CD4-positive, alpha-beta T cell treated with Interleukin-15 for 4 hours (primary cell): ENCODE measurements around the gene OPCML.

ENCODE experiments used
- DNase-seq: peaks from one replicate; pipeline ENCODE4 v3.0.0-alpha.2; 2020; ENCODE audit warnings: low spot score

OPCML gene

DNA sequence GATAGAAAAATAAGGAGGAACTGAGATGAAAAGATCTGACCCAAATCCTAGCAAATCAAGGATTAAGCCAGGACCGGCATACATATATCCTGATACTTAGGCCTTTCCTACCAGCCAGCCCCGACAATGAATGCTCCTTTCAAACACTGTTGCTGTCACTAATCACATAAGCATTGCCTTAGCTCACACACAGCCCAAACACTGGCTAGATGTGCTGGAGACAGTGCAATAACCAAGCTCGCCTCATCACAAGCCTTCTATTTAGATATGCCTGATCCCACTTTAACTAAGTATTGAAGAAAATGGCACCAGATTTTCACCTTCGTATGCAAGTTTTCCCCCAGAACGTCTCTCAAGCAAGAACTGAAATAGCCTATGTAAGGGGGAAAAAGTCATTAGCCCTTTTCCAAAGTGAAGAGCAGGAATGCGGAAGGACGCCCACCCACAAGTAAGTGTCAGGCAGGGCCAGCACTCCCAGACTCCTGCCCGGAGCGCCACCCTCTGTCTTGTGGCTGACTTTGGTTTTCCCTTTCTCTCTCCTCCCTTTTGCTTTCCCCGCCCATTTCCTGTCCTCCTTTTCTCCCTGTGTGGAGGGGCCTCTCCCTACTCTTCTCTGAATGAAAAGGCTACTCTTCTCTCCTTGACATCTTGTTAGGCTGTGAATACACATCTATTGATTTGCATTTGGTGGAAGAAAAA is 8.9 kb upstream of the OPCML start:
- no peak for DNase-seq

- no peak for DNase-seq
These were observed 3.9 kb upstream of the OPCML start for GRCh38 chr11:133536198-133536597.

GRCh38 chr11:133533205-133533604 is 904 bp upstream of the OPCML start:
- DNase-seq: no peak

- DNase-seq: no peak
These were observed 843 bp downstream of the OPCML start for GRCh38 chr11:133531458-133531857.

DNA sequence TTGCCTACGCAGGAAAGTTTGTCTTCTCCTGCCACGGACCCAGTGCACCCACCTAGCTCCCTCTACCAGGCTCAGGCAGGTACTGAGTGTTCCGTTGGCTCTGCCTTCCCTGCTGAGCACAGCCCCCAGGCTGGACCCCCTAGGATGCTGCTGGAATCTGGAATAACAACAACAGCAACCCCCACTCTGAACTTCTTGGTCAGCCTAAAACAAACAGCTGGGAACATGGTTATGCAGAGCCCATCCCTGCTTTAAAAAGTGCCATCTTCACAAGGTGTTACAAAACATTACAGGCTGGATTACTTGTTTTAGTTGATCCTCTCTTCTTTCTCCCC is 1.8 kb downstream of the OPCML start:
- DNase-seq: no peak

DNA sequence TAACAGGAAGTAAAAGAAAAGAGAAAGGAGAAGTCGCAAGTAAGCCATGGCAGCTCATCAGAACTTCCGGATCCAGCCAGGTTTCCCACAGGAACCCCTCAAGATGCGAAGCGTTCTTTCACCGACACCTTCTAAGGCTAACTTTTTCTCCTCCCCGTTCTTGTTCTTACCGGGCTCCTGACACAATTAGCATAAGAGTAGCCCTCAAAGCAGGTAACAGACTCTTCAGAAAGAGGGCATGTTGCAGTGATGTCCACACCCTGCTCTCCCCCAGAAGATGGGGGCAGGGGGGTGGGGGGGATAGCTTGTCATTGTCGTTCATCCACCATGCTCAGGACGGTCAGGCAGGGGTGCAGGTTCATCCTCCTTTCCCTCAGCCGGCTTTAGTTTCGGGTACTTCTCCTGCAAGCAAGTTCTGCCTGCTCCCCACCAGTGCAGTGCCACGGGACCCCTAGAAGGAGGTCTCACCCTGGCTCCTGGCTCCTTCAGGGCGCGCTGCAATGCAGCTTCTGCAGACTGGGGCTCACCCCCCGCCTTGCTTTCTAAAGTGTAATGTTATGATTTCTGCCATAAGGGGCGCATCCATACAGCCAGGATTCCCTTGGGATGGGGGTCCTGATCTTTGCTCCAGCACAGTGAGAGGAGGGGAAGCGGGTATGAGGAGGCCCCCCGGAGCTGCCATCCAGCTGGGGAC is 2.3 kb downstream of the OPCML start:
- no peak for DNase-seq

GRCh38 chr11:133526790-133527189 is 5.5 kb downstream of the OPCML start:
- DNase-seq: no peak

DNA sequence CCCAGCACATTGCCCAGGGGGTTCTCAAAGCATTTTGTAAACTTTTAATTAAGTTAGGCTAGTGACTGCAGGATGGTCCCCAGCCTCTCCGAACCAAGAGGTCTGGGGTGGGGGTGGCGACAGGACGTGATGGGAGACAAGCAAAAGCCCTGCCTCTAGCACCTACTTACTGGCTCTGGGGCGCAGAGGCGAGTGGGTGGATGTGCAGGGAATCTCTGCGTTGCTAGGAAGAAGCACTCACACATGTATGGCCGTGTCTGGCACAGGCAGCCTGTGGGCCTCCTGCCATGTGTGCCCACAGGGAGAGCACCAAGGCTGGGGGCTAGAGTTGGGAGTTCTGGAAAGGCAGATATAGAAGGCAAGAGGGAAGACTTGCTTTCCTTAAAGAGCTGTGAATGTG is 6.3 kb downstream of the OPCML start:
- DNase-seq: no peak

GRCh38 chr11:133524488-133524887 is 7.8 kb downstream of the OPCML start:
- no peak for DNase-seq

- no peak for DNase-seq
These were observed 10.0 kb downstream of the OPCML start for GRCh38 chr11:133522344-133522743.

- no peak for DNase-seq
These were observed 10.8 kb downstream of the OPCML start for GRCh38 chr11:133521502-133521901.

GRCh38 chr11:133520707-133521106 is 11.6 kb downstream of the OPCML start:
- DNase-seq: no peak

GRCh38 chr11:133519560-133519959 is 12.7 kb downstream of the OPCML start:
- no peak for DNase-seq

GRCh38 chr11:133518702-133519264 is 13.5 kb downstream of the OPCML start:
- DNase-seq: no peak

GRCh38 chr11:133516845-133517244 is 15.5 kb downstream of the OPCML start:
- DNase-seq: no peak

- DNase-seq: no peak
These were observed 17.2 kb downstream of the OPCML start for GRCh38 chr11:133515107-133515506.

DNA sequence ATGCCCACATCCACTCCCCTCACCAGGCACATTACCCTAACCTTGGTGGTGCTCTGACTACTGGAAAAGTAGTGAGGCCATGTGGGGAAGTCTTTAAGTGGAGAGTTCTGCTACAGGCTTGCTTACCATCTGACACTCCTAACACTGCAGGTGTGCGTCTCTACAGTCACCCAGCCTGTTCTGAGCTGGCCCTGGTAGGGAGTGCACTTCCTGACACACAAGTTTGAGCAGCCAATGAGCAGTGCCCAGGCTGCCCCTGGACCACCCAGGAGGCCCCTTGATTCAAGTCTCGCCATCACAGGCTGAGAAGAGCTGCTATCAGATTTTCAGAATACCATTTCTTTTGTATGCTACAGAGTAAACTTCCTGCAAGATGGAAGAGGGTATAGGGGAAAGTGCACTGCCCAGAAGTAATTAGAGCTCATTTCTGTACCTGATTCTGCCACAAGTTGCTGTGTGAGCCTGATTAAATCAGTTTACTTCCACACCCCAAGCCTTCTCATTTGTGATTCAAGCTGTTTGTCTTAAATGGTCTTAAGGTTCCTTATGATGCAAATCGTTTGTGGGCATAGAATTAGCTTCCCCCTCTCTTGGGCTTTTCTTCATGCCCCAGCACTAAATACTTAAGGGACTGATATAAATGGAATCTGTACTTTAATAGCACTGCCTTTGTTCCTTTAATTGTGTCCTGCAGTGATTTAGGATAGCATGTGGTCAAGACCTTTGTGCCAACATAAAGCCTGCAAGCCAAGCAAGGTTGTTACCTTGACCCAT is 22.2 kb downstream of the OPCML start:
- DNase-seq: no peak

DNA sequence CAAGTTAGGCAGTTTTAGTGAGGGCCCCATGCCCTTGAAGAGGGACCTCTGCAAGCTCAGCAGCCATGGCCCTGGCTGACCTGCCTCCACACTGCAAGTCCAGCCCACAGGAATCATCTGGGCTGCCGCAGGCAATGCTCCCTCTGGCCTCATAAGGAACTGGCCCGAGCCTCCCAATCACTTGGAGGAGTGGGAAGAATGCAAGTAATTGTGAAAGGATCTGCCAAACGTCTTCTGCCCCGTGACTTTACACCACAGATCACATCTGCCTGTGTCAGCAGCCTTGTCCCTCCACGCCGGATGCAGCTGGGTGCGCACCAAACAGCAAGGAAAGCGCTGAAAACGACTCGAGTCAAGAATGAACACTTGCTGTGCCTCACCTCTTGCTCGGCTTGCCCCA is 23.8 kb downstream of the OPCML start:
- no peak for DNase-seq

- DNase-seq: no peak
These were observed 25.1 kb downstream of the OPCML start for GRCh38 chr11:133507185-133507584.

- DNase-seq: no peak
These were observed 25.7 kb downstream of the OPCML start for GRCh38 chr11:133506551-133507094.

- DNase-seq: no peak
These were observed 26.3 kb downstream of the OPCML start for GRCh38 chr11:133506023-133506422.

DNA sequence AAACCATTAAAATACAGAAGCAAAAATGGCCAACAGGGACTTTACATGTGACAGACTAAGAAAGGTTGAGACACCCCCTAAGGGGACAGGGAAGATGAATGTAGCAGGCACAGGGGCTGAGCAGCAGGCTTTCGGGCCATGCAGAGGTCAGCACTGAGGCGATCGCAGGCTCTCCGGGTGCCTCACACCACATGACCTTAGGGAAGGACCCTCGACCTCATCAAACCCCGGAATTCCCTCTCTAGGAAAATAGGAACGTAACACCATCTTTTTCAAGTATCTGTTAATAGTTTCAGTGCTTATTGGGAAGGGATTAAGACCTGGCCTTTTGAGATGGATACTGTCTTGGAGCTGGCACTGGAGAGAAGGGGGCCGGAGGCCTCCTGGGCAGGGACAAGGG is 27.4 kb downstream of the OPCML start:
- no peak for DNase-seq

- no peak for DNase-seq
These were observed 28.5 kb downstream of the OPCML start for GRCh38 chr11:133503776-133504175.
